ENCODE measurements around the gene RNF225.

The RNF225 gene

DNA sequence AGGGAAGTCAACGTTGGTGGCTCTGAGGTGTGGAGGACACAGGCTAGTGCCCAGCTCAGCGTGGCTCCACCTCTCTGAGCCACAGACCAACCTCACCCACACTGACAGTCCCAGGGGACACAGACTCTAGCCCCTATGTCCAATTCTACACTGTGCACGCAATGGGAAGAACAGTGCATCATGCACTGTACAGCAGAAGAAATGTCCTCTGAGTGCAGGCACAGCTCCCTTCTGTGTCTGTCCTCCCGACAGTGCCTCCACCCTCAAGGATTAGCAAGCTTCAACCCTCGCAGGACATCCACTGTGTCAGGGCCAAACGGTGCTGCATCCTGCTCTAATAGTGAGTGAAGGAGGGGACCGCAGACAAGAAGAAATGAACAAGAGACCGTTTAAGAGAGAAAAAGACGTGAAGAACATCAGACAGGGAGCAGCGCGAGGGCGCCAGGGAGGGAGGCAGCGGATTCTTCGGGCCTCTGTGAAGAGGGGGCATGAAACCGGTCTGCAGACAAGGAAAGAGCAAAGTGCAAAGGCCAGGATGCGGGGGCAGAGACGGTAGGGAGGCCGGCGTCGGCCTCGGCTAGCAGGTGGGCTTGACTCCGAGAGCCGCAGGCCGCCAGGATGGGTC, 15.3 kb upstream of the RNF225 start:
- no peak overlapping the region for H3K9ac ChIP-seq
- H3K9me3 ChIP-seq (ENCODE audit: control insufficient read depth, low read length), result no peaks in the 10 kb centered on the region
- H3K36me3 ChIP-seq (ENCODE audit: control insufficient read depth, insufficient read depth, low read length), result no peaks in the 10 kb centered on the region
- peak overlapping the region; percentile 89 for H3K27ac ChIP-seq
- peak overlapping the region; percentile 89 for H2AFZ ChIP-seq
- TF ChIP-seq, protein P1, sequence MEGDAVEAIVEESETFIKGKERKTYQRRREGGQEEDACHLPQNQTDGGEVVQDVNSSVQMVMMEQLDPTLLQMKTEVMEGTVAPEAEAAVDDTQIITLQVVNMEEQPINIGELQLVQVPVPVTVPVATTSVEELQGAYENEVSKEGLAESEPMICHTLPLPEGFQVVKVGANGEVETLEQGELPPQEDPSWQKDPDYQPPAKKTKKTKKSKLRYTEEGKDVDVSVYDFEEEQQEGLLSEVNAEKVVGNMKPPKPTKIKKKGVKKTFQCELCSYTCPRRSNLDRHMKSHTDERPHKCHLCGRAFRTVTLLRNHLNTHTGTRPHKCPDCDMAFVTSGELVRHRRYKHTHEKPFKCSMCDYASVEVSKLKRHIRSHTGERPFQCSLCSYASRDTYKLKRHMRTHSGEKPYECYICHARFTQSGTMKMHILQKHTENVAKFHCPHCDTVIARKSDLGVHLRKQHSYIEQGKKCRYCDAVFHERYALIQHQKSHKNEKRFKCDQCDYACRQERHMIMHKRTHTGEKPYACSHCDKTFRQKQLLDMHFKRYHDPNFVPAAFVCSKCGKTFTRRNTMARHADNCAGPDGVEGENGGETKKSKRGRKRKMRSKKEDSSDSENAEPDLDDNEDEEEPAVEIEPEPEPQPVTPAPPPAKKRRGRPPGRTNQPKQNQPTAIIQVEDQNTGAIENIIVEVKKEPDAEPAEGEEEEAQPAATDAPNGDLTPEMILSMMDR (IDR thresholded peaks at IDR 0.05), result no peak
- peak overlapping the region; percentile 82 for H3K4me3 ChIP-seq (ENCODE audit: low read depth, low read length)
- H3K4me2 ChIP-seq (ENCODE audit: low read length), result peak overlapping the region; percentile 96
- H3K27me3 ChIP-seq (ENCODE audit: control insufficient read depth, insufficient read depth, low read length), result no peaks in the 10 kb centered on the region
- peaks cover 12% of the 10 kb centered on the region for H3K4me1 ChIP-seq
- peaks cover 3% of the 10 kb centered on the region for H3K79me2 ChIP-seq

DNA sequence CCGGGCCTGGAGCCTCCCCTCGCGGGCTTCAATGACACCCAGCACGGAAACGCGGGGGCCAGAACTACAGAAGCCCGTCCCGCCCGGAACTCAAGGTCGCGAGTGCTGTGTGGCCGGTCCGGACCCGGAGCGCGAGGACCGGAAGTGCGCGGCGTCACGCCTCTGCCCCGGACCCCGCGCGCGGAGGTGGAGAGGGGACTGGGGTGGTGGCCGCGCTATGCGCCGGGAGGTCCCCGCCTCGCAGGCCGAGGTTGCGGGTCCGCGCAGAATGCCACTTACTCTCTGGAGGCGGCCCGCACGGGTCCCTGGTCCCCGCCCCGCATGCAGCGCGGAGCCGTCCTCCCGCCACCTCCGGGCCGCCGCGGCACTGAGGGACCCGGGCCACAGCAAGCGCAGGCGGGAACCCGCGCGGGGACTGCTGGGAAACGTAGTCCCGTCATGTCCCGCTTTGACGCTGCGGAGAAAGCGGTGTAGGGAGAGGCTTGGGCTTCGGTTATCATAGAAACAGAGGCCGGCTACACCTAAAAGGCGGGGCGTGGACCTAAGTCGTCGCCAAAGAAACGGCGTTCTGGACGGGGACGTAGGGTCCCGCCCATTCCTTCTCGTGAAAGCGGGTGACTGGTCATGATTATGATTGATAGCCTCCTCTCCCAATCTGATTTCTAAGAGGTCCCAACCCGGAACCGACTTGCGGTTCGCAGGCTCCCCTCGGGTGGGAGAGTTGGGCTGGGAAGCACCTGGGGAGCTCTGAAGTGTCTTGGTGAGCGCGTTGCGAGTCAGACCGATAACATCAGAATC, 14.6 kb upstream of the RNF225 start, which contains the start of gene ZNF837:
ZNF837 (minus strand) TSS at position 369 of the 798 bp plus-strand sequence. CDS start 11,698 bp downstream, outside the sequence.
- TF ChIP-seq, protein P1 (IDR thresholded peaks at IDR 0.05), result peak; percentile 15
- Histone ChIP-seq H3K36me3 (ENCODE audit: control insufficient read depth, insufficient read depth, low read length) (no peaks in the 10 kb centered on the region), H2AFZ (peak within 1 kb of the TSS; percentile 89), H3K27me3 (ENCODE audit: control insufficient read depth, insufficient read depth, low read length) (no peaks in the 10 kb centered on the region), H3K4me2 (ENCODE audit: low read length) (peak within 1 kb of the TSS; percentile 96), H3K9ac (peak within 1 kb of the TSS; percentile 49), H3K79me2 (peaks cover 3% of the 10 kb centered on the region), H3K27ac (peak within 1 kb of the TSS; percentile 89), H3K9me3 (ENCODE audit: control insufficient read depth, low read length) (no peaks in the 10 kb centered on the region), H3K4me3 (ENCODE audit: low read depth, low read length) (peak within 1 kb of the TSS; percentile 82), H3K4me1 (peaks cover 19% of the 10 kb centered on the region)

DNA sequence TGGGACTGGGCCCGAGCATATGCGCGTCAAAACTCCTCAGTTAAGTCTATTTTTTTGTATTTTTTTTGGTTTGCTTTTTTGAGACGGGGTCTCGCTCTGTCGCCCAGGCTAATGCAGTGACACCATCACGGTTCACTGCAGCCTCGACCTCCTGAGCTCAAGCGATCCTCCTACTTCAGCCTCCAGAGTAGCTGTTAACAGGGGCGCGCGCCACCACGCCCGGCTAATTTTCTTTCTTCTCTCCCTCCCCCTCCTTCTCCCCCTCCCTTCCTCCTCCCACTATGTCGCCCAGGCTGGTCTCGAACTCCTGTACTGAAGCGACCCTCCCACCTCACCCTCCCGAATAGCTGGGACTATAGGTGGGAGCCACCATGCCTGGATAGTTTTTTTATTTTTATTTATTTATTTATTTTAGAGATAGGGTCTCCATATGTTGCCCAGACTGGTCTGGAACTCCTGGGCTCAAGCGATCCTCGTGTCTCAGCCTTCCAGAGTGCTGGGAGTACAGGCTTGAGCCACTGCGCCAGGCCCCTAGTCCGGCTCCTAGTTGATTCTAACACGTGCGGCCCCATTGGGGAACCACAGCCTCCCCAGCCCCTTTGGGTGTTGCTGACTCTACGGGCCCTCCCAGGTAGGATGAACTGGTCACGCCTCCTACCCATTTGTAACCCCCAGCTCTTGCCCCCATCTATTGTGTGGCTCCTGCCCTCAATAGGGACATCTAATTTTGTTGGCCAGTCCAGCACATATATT, 13.8 kb upstream of the RNF225 start:
- Histone ChIP-seq H3K4me3 (ENCODE audit: low read depth, low read length) (peak overlapping the region; percentile 82), H3K4me2 (ENCODE audit: low read length) (peak overlapping the region; percentile 68), H3K36me3 (ENCODE audit: control insufficient read depth, insufficient read depth, low read length) (no peaks in the 10 kb centered on the region), H3K4me1 (peaks cover 22% of the 10 kb centered on the region), H3K9ac (peak overlapping the region; percentile 49), H3K27me3 (ENCODE audit: control insufficient read depth, insufficient read depth, low read length) (no peaks in the 10 kb centered on the region), H3K79me2 (peaks cover 3% of the 10 kb centered on the region), H3K27ac (peak overlapping the region; percentile 89), H3K9me3 (ENCODE audit: control insufficient read depth, low read length) (no peaks in the 10 kb centered on the region), H2AFZ (peak overlapping the region; percentile 14)
- TF ChIP-seq, protein P1 (IDR thresholded peaks at IDR 0.05), result no peak

DNA sequence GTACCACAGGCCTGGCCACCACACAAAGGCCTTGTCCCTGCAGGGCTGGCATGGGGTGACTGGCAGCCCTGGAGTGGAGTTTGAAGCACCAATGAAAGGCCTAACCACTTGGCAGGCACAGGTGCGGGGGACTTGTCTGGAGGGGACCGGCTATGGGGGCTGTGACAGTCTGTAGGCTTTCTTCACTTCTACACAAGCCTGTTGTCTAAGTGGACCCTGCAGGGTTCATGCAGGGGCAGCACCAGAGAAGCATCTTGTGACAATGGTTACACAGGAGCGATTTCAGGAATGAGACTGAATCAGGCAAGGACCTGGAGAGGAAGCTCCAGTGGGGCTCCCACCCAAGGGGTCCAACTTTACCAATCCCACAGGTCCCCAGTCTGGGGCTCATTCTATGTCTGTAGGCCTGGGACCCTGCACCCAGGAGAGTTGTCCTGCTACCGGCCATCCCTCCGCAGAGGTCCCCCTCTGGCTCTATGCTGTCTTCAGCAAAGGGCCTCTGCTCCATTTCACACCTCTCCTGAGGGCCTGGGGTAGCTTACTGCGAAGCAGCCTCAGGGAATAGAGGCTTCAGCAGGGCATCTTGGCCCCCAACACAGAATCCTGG, 12.4 kb upstream of the RNF225 start:
- H3K4me2 ChIP-seq (ENCODE audit: low read length), result no peak overlapping the region
- no peak overlapping the region for H3K9ac ChIP-seq
- H3K27me3 ChIP-seq (ENCODE audit: control insufficient read depth, insufficient read depth, low read length), result no peaks in the 10 kb centered on the region
- peaks cover 12% of the 10 kb centered on the region for H3K79me2 ChIP-seq
- H3K27ac ChIP-seq, result no peak overlapping the region
- H3K4me1 ChIP-seq, result peaks cover 27% of the 10 kb centered on the region
- no peak overlapping the region for H3K4me3 ChIP-seq (ENCODE audit: low read depth, low read length)
- H3K36me3 ChIP-seq (ENCODE audit: control insufficient read depth, insufficient read depth, low read length), result no peaks in the 10 kb centered on the region
- TF ChIP-seq, protein P1 (IDR thresholded peaks at IDR 0.05), result no peak
- no peaks in the 10 kb centered on the region for H3K9me3 ChIP-seq (ENCODE audit: control insufficient read depth, low read length)
- no peak overlapping the region for H2AFZ ChIP-seq

All from parathyroid adenoma (tissue), 2 donors.